GM12875 (cell line): ENCODE results near the gene USP28.

ENCODE experiments used
- H3K4me3 ChIP-seq: one replicate; pipeline ENCODE4 v1.5.1; 2011; ENCODE audit warnings: low read depth, low read length, control low read depth
- TF ChIP-seq, protein P1 (sequence below): IDR thresholded peaks from 2 replicates; pipeline ENCODE4 v1.5.1; 2011; ENCODE audit warnings: low read depth, mild to moderate bottlenecking, control low read depth, inconsistent platforms, low read length, moderate library complexity, borderline replicate concordance; ENCODE audit not compliant: insufficient read depth

USP28 gene

GRCh38 chr11:113850188-113850587, 25.2 kb downstream of the USP28 start:
- no peak overlapping the region for H3K4me3 ChIP-seq

GRCh38 chr11:113849713-113850112, 25.7 kb downstream of the USP28 start:
- no peak overlapping the region for H3K4me3 ChIP-seq
- TF ChIP-seq, protein P1, sequence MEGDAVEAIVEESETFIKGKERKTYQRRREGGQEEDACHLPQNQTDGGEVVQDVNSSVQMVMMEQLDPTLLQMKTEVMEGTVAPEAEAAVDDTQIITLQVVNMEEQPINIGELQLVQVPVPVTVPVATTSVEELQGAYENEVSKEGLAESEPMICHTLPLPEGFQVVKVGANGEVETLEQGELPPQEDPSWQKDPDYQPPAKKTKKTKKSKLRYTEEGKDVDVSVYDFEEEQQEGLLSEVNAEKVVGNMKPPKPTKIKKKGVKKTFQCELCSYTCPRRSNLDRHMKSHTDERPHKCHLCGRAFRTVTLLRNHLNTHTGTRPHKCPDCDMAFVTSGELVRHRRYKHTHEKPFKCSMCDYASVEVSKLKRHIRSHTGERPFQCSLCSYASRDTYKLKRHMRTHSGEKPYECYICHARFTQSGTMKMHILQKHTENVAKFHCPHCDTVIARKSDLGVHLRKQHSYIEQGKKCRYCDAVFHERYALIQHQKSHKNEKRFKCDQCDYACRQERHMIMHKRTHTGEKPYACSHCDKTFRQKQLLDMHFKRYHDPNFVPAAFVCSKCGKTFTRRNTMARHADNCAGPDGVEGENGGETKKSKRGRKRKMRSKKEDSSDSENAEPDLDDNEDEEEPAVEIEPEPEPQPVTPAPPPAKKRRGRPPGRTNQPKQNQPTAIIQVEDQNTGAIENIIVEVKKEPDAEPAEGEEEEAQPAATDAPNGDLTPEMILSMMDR: no peak

More at GRCh38 chr11:113850188-113850587, 25.2 kb downstream of the USP28 start:
- TF ChIP-seq, protein P1: no peak

DNA sequence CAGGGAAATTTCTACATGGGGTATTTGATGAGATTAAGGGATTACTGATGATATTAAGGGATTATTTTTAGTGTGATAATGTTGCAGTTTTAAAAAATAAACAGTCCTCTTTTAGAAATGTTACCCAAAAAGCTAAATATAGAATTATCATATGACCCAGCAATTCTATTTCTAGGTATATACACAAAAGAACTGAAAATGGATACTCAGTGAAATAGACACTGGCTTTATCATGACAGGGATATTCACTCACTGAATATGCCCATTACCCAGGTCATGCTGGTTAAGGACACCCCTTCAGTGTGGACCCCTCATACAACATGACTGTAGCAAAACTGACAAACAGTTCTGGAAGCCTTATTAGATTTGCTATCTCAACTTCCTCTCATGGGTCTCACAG, 27.8 kb downstream of the USP28 start:
- TF ChIP-seq, protein P1: no peak
- H3K4me3 ChIP-seq: no peak overlapping the region

- TF ChIP-seq, protein P1: no peak
- no peak overlapping the region for H3K4me3 ChIP-seq
Observed at GRCh38 chr11:113847111-113847510, 28.3 kb downstream of the USP28 start.

DNA sequence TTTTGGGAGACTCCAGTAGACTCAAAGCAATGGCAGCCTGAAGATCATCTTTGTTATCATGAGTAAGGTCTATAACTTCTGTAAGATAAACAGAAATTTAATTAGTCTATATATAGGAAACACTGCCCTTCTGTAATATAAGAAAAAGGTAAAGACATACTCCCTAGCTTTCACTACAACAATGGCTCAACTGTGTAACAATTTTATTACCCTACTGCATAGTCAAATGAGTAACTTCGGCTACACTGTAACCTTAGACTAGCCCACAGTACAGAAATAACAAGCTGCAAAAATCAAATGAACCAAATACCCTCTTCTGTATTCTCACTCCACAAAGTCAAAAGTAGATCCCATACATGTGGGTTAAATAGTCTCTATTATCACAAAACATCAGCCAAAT, 33.7 kb downstream of the USP28 start:
- H3K4me3 ChIP-seq: no peak overlapping the region
- TF ChIP-seq, protein P1: no peak

DNA sequence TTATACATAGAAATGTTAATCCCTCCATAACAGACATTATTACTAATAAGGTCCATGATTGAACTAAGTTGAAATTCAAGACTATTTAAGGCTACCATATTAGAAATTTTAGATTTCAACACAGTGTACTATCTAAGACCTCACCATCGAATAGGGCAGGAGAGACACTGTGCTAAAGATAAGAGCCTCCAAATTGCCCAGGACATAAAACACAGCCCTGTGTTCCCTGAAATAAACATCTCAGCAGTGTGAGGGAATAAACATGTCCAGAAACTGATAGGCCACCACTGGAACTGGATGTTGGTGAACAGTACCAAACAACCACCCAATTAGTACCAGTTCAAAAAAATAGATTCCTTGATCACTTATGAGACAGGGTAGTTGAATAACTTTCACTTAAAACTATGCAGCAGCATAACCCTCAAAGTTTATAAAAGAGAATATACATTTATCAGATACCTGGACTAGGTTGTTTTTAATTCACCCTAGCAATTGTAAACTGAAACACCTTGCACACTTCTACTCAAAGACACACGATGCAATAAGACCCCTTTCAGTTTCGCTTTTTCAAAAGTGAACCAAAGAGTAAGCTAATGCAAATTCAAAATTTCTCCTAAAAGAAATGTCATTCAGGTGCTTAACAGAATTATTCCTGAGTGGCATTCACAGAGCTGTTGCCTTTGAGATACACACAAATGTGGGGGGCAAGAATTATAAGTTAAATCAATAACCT, 34.3 kb downstream of the USP28 start:
- H3K4me3 ChIP-seq: no peak overlapping the region
- TF ChIP-seq, protein P1: no peak

- H3K4me3 ChIP-seq: no peak overlapping the region
- TF ChIP-seq, protein P1: no peak
Observed at GRCh38 chr11:113839842-113840241, 35.5 kb downstream of the USP28 start.
